Mesothelial cell of epicardium (in vitro differentiated cells): Measurements from ENCODE around the gene ADA. TPM values are rescaled to one million over a fixed set of nuclear protein-coding genes. Genes with fewer than 3 reads are reported as not detected.

Source experiments
- DNase-seq, 2 experiments: peaks; one replicate each; pipeline ENCODE4 v3.0.0; 2021; ENCODE audit warnings: low spot score in 2 of 2; ENCODE audit not compliant: unreplicated experiment in 2 of 2
- H3K27ac Mint-ChIP-seq: 2 replicates; pipeline ENCODE4 v1.8.0; 2021; ENCODE audit warnings: mixed read lengths
- H3K27me3 Mint-ChIP-seq: 2 replicates; pipeline ENCODE4 v1.8.0; 2021; ENCODE audit warnings: low read depth, mixed read lengths
- H3K36me3 Mint-ChIP-seq: 2 replicates; pipeline ENCODE4 v1.8.0; 2021; ENCODE audit warnings: mixed read lengths
- H3K4me1 Mint-ChIP-seq: 2 replicates; pipeline ENCODE4 v1.8.0; 2021; ENCODE audit warnings: mixed read lengths
- H3K4me3 Mint-ChIP-seq: 2 replicates; pipeline ENCODE4 v1.8.0; 2021; ENCODE audit warnings: mild to moderate bottlenecking, moderate library complexity, mixed read lengths
- H3K9me3 Mint-ChIP-seq: 2 replicates; pipeline ENCODE4 v1.8.0; 2021; ENCODE audit warnings: mixed read lengths
- CTCF ChIP-seq: fragments of 200-600 bp; sonication (generic); IDR thresholded peaks from one replicate; pipeline ENCODE4 v1.5.0; 2021; ENCODE audit warnings: antibody characterized with exemption; ENCODE audit not compliant: unreplicated experiment
- total RNA-seq: library from RNA; stranded (reverse); gene quantifications from 3 replicates; pipeline ENCODE4 v1.2.1, GENCODE V29; 2021

The ADA gene
- total RNA-seq, 1 donor from 2014 or later, result 21.7 TPM

DNA sequence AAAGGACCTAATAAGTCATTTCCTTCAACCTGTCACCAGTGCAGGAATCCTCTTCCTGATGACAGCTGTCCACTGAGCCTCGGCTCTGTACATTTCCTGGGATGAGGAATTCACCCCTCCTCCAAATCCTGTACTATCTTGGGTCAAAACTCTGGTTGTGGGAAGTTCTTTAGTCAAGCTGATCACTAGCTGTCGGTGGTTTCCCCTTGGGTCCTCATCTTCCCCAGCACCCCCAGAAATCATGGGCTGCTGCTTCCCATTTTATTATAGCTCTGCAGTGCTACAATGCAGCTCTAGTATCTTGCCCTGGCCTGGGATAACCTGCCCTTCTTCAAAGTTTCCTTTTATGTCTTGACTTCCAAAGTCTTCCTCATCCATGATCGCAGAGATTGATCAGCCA, 14.6 kb upstream of the ADA start:
- Mint-ChIP-seq H3K36me3 (no peaks in the 10 kb centered on the region), H3K9me3 (no peaks in the 10 kb centered on the region), H3K27me3 (no peaks in the 10 kb centered on the region), H3K4me1 (no peaks in the 10 kb centered on the region), H3K4me3 (no peak overlapping the region), H3K27ac (no peak overlapping the region)
- no peak for DNase-seq
- TF ChIP-seq CTCF, result no peak

DNA sequence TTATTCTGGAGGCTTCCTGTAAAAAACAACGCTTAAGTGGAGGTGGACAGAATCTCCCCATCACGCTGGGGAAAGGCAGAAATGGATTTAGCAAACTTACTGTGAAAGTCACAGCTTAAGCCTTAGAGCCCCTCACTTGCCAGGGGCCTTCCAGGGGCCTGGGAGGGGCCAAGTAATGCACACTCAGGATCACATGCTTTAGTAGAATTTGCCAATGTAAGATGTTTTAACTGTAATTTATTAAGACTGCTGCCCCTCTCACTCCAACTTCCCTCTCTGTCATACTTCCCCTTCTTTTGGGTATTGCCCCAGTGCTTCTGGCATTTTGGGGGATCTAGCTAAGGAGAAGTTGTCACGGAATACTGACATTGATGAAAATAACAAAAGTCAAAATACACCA, 12.6 kb upstream of the ADA start:
- H3K27me3 Mint-ChIP-seq, result no peaks in the 10 kb centered on the region
- peak overlapping the region; percentile 23 for H3K27ac Mint-ChIP-seq
- H3K9me3 Mint-ChIP-seq, result no peaks in the 10 kb centered on the region
- H3K36me3 Mint-ChIP-seq, result no peaks in the 10 kb centered on the region
- no peaks in the 10 kb centered on the region for H3K4me1 Mint-ChIP-seq
- no peak overlapping the region for H3K4me3 Mint-ChIP-seq
- no peak for DNase-seq
- no peak for TF ChIP-seq CTCF

- Mint-ChIP-seq H3K36me3 (no peaks in the 10 kb centered on the region), H3K4me3 (no peak overlapping the region), H3K27ac (no peak overlapping the region), H3K9me3 (no peaks in the 10 kb centered on the region), H3K4me1 (no peaks in the 10 kb centered on the region), H3K27me3 (no peaks in the 10 kb centered on the region)
- DNase-seq, result no peak
- no peak for TF ChIP-seq CTCF
Observed at GRCh38 chr20:44662261-44662660, 10.8 kb upstream of the ADA start.

- Mint-ChIP-seq H3K4me3 (no peak overlapping the region), H3K9me3 (no peaks in the 10 kb centered on the region), H3K27ac (no peak overlapping the region), H3K27me3 (no peaks in the 10 kb centered on the region), H3K4me1 (no peaks in the 10 kb centered on the region), H3K36me3 (no peaks in the 10 kb centered on the region)
- no peak for DNase-seq
- TF ChIP-seq CTCF, result no peak
Observed at GRCh38 chr20:44660581-44660980, 9.1 kb upstream of the ADA start.

DNA sequence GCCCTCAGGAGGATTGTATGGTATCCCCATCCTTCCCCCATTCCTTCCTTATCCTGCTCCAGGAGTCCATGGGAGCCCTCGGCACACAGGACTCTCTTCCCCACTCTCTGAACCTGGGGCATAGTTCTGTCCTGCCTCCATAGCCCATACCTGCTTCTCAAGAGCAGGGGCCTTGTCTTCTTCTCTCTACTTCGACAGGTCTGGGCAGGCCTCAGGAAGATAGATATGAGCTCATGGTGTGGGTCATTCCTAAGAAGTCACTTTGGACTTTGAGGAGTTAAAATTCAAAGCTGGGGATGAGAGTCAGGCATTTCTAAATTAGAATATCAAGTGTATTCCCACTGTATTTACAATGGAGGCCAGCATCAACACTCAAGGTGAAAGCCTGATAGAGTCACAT, 8.4 kb upstream of the ADA start:
- Mint-ChIP-seq H3K9me3 (no peaks in the 10 kb centered on the region), H3K36me3 (no peaks in the 10 kb centered on the region), H3K4me3 (no peak overlapping the region), H3K27ac (no peak overlapping the region), H3K4me1 (no peaks in the 10 kb centered on the region), H3K27me3 (peaks cover 4% of the 10 kb centered on the region)
- DNase-seq, result no peak
- TF ChIP-seq CTCF, result no peak

DNA sequence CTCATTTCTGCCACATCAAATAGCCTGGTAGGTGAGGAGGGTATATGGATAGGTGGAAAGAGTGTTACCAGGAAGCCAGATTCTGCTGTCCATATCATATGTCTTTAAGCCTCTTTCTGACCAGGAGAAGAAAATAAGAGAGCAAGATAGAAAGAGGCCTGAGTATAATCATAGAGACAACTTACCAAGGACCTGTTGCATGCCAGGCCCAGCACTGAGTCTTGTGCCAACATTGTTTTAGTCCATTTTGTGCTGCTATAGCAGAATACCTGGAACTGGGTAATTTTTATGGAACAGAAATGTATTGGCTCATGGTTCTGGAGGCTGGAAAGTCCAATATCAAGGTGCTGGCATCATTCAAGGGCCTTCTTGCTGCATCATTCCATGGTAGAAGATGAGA, 7.3 kb upstream of the ADA start:
- Mint-ChIP-seq H3K4me3 (no peak overlapping the region), H3K4me1 (no peaks in the 10 kb centered on the region), H3K27ac (no peak overlapping the region), H3K27me3 (peaks cover 5% of the 10 kb centered on the region), H3K9me3 (no peaks in the 10 kb centered on the region), H3K36me3 (no peaks in the 10 kb centered on the region)
- TF ChIP-seq CTCF, result no peak
- no peak for DNase-seq
